Suprapubic skin (tissue), 4 donors: ENCODE results near the gene ETV6.

Source experiments
- CTCF ChIP-seq, 2 donors: fragments of 200-600 bp in 1 of 2; fragments of 450-650 bp in 1 of 2; sonication (generic) in 1 of 2; IDR thresholded peaks; one replicate each; pipeline ENCODE4 v1.5.1; 2016 to 2019; ENCODE audit warnings: antibody characterized with exemption in 2 of 2, mild to moderate bottlenecking in 1 of 2, moderate library complexity in 1 of 2
- POLR2A ChIP-seq, 2 donors: fragments of 450-650 bp; IDR thresholded peaks; one replicate each; pipeline ENCODE4 v1.6.1; 2017; ENCODE audit warnings: antibody characterized with exemption in 2 of 2, mild to moderate bottlenecking in 2 of 2, moderate library complexity in 2 of 2
- POLR2AphosphoS5 ChIP-seq, 3 donors: sonication (generic); formaldehyde crosslinking; IDR thresholded peaks; one replicate each; pipeline ENCODE4 v1.6.1; 2017; ENCODE audit warnings: antibody characterized with exemption in 3 of 3

GRCh38 chr12:11714626-11715025, 65.2 kb downstream of the ETV6 start:
- TF ChIP-seq POLR2A (IDR thresholded peaks at IDR 0.05) = no peak
- TF ChIP-seq CTCF (IDR thresholded peaks at IDR 0.05) = no peak
- TF ChIP-seq POLR2AphosphoS5 (IDR thresholded peaks at IDR 0.05) = no peak
